Spleen (tissue), 11 donors: ENCODE results near the gene RBP7. TPM values are rescaled to one million over a fixed set of nuclear protein-coding genes. Genes with fewer than 3 reads are reported as not detected.

ENCODE experiments used
- DNase-seq: peaks from one replicate; pipeline ENCODE4 v3.0.0-alpha.2; 2020
- H3K27ac ChIP-seq, 8 donors: fragments of 200-600 bp; sonication (generic) in 7 of 8; 1 replicate in 4 of 8; 2 replicates in 4 of 8; pipeline versions ENCODE4 v1.5.0 to v1.8.0; 2016 to 2021; ENCODE audit warnings: inconsistent platforms in 4 of 8, mild to moderate bottlenecking in 4 of 8, moderate library complexity in 1 of 8
- H3K27me3 ChIP-seq, 7 donors: fragments of 200-600 bp; sonication (generic) in 6 of 7; replicated peaks in 1 of 7; 1 replicate in 4 of 7; 2 replicates in 3 of 7; pipeline versions ENCODE4 v1.5.0 to v1.8.0; 2016 to 2021; ENCODE audit warnings: inconsistent platforms in 3 of 7, mild to moderate bottlenecking in 1 of 7
- H3K36me3 ChIP-seq, 6 donors: fragments of 200-600 bp; sonication (generic) in 5 of 6; 1 replicate in 4 of 6; 2 replicates in 2 of 6; pipeline versions ENCODE4 v1.5.0 to v1.8.0; 2016 to 2021; ENCODE audit warnings: inconsistent platforms in 2 of 6
- H3K4me1 ChIP-seq, 6 donors: fragments of 200-600 bp; sonication (generic) in 5 of 6; 1 replicate in 3 of 6; 2 replicates in 3 of 6; pipeline versions ENCODE4 v1.5.0 to v1.8.0; 2016 to 2021; ENCODE audit warnings: inconsistent platforms in 3 of 6
- H3K4me3 ChIP-seq, 8 donors: fragments of 200-600 bp; sonication (generic) in 7 of 8; 1 replicate in 4 of 8; 2 replicates in 4 of 8; pipeline versions ENCODE4 v1.5.0 to v1.8.0; 2016 to 2021; ENCODE audit warnings: inconsistent platforms in 4 of 8, mild to moderate bottlenecking in 4 of 8, moderate library complexity in 2 of 8
- H3K9me3 ChIP-seq, 8 donors: fragments of 200-600 bp; sonication (generic) in 7 of 8; 1 replicate in 4 of 8; 2 replicates in 4 of 8; pipeline versions ENCODE4 v1.5.0 to v1.8.0; 2016 to 2021; ENCODE audit warnings: inconsistent platforms in 4 of 8
- CTCF ChIP-seq, 11 experiments: fragments of 200-600 bp in 7 of 11; fragments of 450-650 bp in 4 of 11; sonication (generic) in 4 of 11; IDR thresholded peaks in 8 of 11; conservative IDR thresholded peaks in 3 of 11; 1 replicate in 7 of 11; 2 replicates in 4 of 11; pipeline versions ENCODE4 v1.4.0 to v1.8.0; 2016 to 2021; ENCODE audit warnings: antibody characterized with exemption in 11 of 11, inconsistent platforms in 4 of 11, mild to moderate bottlenecking in 1 of 11
- POLR2A ChIP-seq, 3 donors: fragments of 450-650 bp; IDR thresholded peaks; one replicate each; pipeline ENCODE4 v1.5.1; 2017; ENCODE audit warnings: antibody characterized with exemption in 3 of 3, mild to moderate bottlenecking in 1 of 3
- POLR2AphosphoS5 ChIP-seq, 3 donors: sonication (generic); formaldehyde crosslinking; IDR thresholded peaks; one replicate each; pipeline ENCODE4 v1.5.1; 2017; ENCODE audit warnings: antibody characterized with exemption in 3 of 3
- WGBS, 5 donors: extraction: QIAGEN DNeasy Blood & Tissue Kit in 3 of 5; methylation state at CpG; one replicate each; pipeline versions ENCODE4 v1.1.5 to v1.1.7; 2013 to 2018; 5-methylcytosine and 5-hydroxymethylcytosine counted together
- intact Hi-C: fragments of 100-400 bp; cut with DNase I; formaldehyde crosslinking; loops from one replicate; pipeline ENCODE4 v1.15.0; 2023; ENCODE audit warnings: low total_unique reads
- polyA plus RNA-seq, 3 donors: library from polyadenylated mRNA; stranded (reverse); fragments of 200-250 nt; gene quantifications; one replicate each; pipeline ENCODE4 v1.2.1, GENCODE V29; 2013
- total RNA-seq, 7 donors: library from RNA; depleted of rRNA in 3 of 7; stranded (reverse); fragments of >200 nt in 3 of 7; fragmentation: NEBNext Ultra II Directional in 4 of 7; extraction: Animal tissue kit (Norgen Biotek cat#: 25700) in 4 of 7; gene quantifications; one replicate each; pipeline versions ENCODE4 v1.1.0 to v1.2.1, GENCODE V29; 2016 to 2021
- donor health status: healthy with polysubstance abuse.
- donor health status: DM: no; HTN: no; CAD: no; lungs with moderate emphysema.
- donor health status: DM: no; HTN: no; CAD: no.
- donor health status: Bipolar disorder and iron deficiency.
- donor health status: healthy.
- donor health status: DM: no; HTN: no; CAD: no.
- donor health status: DM: yes; HTN: yes; CAD: no.

Gene RBP7
- total and polyA plus RNA-seq, 10 donors: 21.1 to 161 (median 65.5) TPM

- peaks cover 0 to 16% (median 9%) of the 10 kb centered on the region in 6 donors for H3K4me1 ChIP-seq
- intact Hi-C loops: no loop called here
- TF ChIP-seq POLR2A (IDR thresholded peaks at IDR 0.05) (no peak), CTCF (IDR thresholded peaks at IDR 0.05 in 8 of 11, conservative IDR thresholded peaks at IDR 0.05 in 3 of 11) (no peak), POLR2AphosphoS5 (IDR thresholded peaks at IDR 0.05) (no peak)
- H3K27ac ChIP-seq: peak overlapping the region in 3 of 8 donors; percentile 13 to 17 (median 14)
- H3K36me3 ChIP-seq: peaks cover 0 to 10% (median 0%) of the 10 kb centered on the region in 6 donors
- H3K27me3 ChIP-seq: no peaks in the 10 kb centered on the region
- H3K4me3 ChIP-seq: peak overlapping the region in 1 of 8 donors; percentile 12
- no peak for DNase-seq
- WGBS, 5 donors: 75 to 80% (median 77%) methylated on average over 12 of the region's 12 CpGs
- no peaks in the 10 kb centered on the region for H3K9me3 ChIP-seq
Observed at GRCh38 chr1:9960706-9961562, 36.1 kb upstream of the RBP7 start.

- intact Hi-C loops: no loop called here
- Histone ChIP-seq H3K9me3 (no peaks in the 10 kb centered on the region), H3K27me3 (no peaks in the 10 kb centered on the region), H3K4me1 (peaks cover 0 to 5% (median 0%) of the 10 kb centered on the region in 6 donors), H3K27ac (peak overlapping the region in 1 of 8 donors; percentile 11), H3K36me3 (peaks cover 0 to 66% (median 24%) of the 10 kb centered on the region in 6 donors), H3K4me3 (no peak overlapping the region)
- DNase-seq: no peak
- WGBS, 5 donors: 88 to 94% (median 91%) methylated on average over 5 of the region's 5 CpGs
- TF ChIP-seq POLR2A (IDR thresholded peaks at IDR 0.05) (no peak), POLR2AphosphoS5 (IDR thresholded peaks at IDR 0.05) (no peak), CTCF (IDR thresholded peaks at IDR 0.05 in 8 of 11, conservative IDR thresholded peaks at IDR 0.05 in 3 of 11) (no peak)
Observed at GRCh38 chr1:9984253-9984652, 12.8 kb upstream of the RBP7 start.

- WGBS, 5 donors: 56 to 66% (median 61%) methylated on average over 6 of the region's 6 CpGs
- intact Hi-C loops: no loop called here
- H3K9me3 ChIP-seq: no peaks in the 10 kb centered on the region
- peaks cover 0 to 62% (median 24%) of the 10 kb centered on the region in 6 donors for H3K36me3 ChIP-seq
- H3K4me3 ChIP-seq: no peak overlapping the region
- H3K4me1 ChIP-seq: peaks cover 0 to 12% (median 6%) of the 10 kb centered on the region in 6 donors
- TF ChIP-seq POLR2A (IDR thresholded peaks at IDR 0.05): no peak
- TF ChIP-seq POLR2AphosphoS5 (IDR thresholded peaks at IDR 0.05): no peak
- no peak for TF ChIP-seq CTCF (IDR thresholded peaks at IDR 0.05 in 8 of 11, conservative IDR thresholded peaks at IDR 0.05 in 3 of 11)
- H3K27me3 ChIP-seq: no peaks in the 10 kb centered on the region
- H3K27ac ChIP-seq: peak overlapping the region in 1 of 8 donors; percentile 0
- DNase-seq: no peak
Observed at GRCh38 chr1:9985001-9985400, 12.0 kb upstream of the RBP7 start.

GRCh38 chr1:9989773-9990172, 7.3 kb upstream of the RBP7 start:
- intact Hi-C loops: no loop called here
- DNase-seq: peak; percentile 68
- H3K9me3 ChIP-seq: no peaks in the 10 kb centered on the region
- peaks cover 3 to 50% (median 37%) of the 10 kb centered on the region in 6 donors for H3K4me1 ChIP-seq
- peaks cover 0 to 2% (median 0%) of the 10 kb centered on the region in 7 donors for H3K27me3 ChIP-seq
- no peak overlapping the region for H3K4me3 ChIP-seq
- H3K36me3 ChIP-seq: peaks cover 0 to 15% (median 0%) of the 10 kb centered on the region in 6 donors
- TF ChIP-seq POLR2A (IDR thresholded peaks at IDR 0.05) (no peak), POLR2AphosphoS5 (IDR thresholded peaks at IDR 0.05) (no peak), CTCF (IDR thresholded peaks at IDR 0.05 in 8 of 11, conservative IDR thresholded peaks at IDR 0.05 in 3 of 11) (no peak)
- peak overlapping the region in 4 of 8 donors; percentile 69 to 85 (median 82) for H3K27ac ChIP-seq
- 80 to 93% (median 93%) methylated on average over 4 to 5 of the region's 5 CpGs for WGBS, 5 donors
